K562 (cell line): ENCODE data around the gene SPHK1. TPM values are rescaled to one million over a fixed set of nuclear protein-coding genes. Genes with fewer than 3 reads are reported as not detected.

Source experiments
- NR1H2 ChIP-seq: sonication (generic); formaldehyde crosslinking; IDR thresholded peaks from 2 replicates; pipeline ENCODE4 v1.4.0; 2020; ENCODE audit warnings: mild to moderate bottlenecking, missing genetic modification reagents
- REST ChIP-seq, 2 experiments: fragments of 450-650 bp; formaldehyde crosslinking in 1 of 2; IDR thresholded peaks; 2 replicates each; pipeline versions ENCODE4 v1.4.0 to v1.6.1; 2014 to 2020; ENCODE audit warnings: mild to moderate bottlenecking in 2 of 2, borderline replicate concordance in 1 of 2, low read depth in 1 of 2
- SIN3A ChIP-seq, 2 experiments: fragments of 150-350 bp in 1 of 2; IDR thresholded peaks; 2 replicates each; pipeline ENCODE4 v1.6.1; 2011 to 2016; ENCODE audit warnings: borderline replicate concordance in 2 of 2, low read depth in 2 of 2, low read length in 2 of 2, mild to moderate bottlenecking in 2 of 2, moderate library complexity in 2 of 2; ENCODE audit not compliant: control insufficient read depth in 1 of 2
- SPI1 ChIP-seq: IDR thresholded peaks from 2 replicates; pipeline ENCODE4 v1.6.1; 2011; ENCODE audit warnings: low read depth, low read length, control low read depth, borderline replicate concordance
- ZNF324 ChIP-seq: fragments of 250-450 bp; sonication (Bioruptor Pico); IDR thresholded peaks from 2 replicates; pipeline ENCODE4 v1.4.0; 2020; ENCODE audit warnings: mild to moderate bottlenecking
- ZZZ3 ChIP-seq: fragments of 450-650 bp; IDR thresholded peaks from 2 replicates; pipeline ENCODE4 v1.6.1; 2016; ENCODE audit warnings: antibody characterized with exemption, mild to moderate bottlenecking, moderate library complexity
- polyA plus RNA-seq, 8 experiments: library from polyadenylated mRNA; depleted of rRNA in 4 of 8; stranded (reverse) in 5 of 8; unstranded in 3 of 8; fragments of >200 nt; fragmentation: Nextera tagmentation in 2 of 8; fragmentation: Illumina TruSeq in 1 of 8; extraction: Ambion mirVana in 2 of 8; extraction: Trizol in 1 of 8; gene quantifications; 2 replicates each; pipeline versions ENCODE4 v1.2.1 to v1.2.3, GENCODE V29; 2011 to 2014; ENCODE audit warnings: inconsistent platforms in 1 of 8, missing spikeins in 1 of 8
- total RNA-seq, 7 experiments: library from RNA; depleted of rRNA in 6 of 7; stranded (reverse); fragments of >200 nt in 6 of 7; fragmentation: Illumina TruSeq in 2 of 7; extraction: Trizol in 2 of 7; gene quantifications; 2 replicates each; pipeline versions ENCODE4 v1.2.1 to v1.2.3, GENCODE V29; 2011 to 2021; ENCODE audit warnings: low replicate concordance in 1 of 7

SPHK1 gene
- total and polyA plus RNA-seq, 9 of the 15 experiments (the other 6 are each of a cell fraction or from before 2014, with no cell fraction given), result 0.21 to 60.3 (median 14.5) TPM

GRCh38 chr17:76408037-76408849, 23.8 kb downstream of the SPHK1 start (continued):
- TF ChIP-seq REST (IDR thresholded peaks at IDR 0.05; ENCODE audit: borderline replicate concordance), result peak; percentile 60; the same call in 1 of the 2 replicates
- TF ChIP-seq REST (CRISPR knock-in tag; IDR thresholded peaks at IDR 0.05; ENCODE audit: low read depth), result no peak
- peak; percentile 91 for TF ChIP-seq SPI1
- peak in 1 of 2 experiments; percentile 45; a peak in 1 of 4 replicates for TF ChIP-seq SIN3A (IDR thresholded peaks at IDR 0.05; ENCODE audit: borderline replicate concordance in 2 of 2, control insufficient read depth in 1 of 2, low read depth in 2 of 2, low read length in 2 of 2)
- no peak for TF ChIP-seq ZNF324 (CRISPR knock-in tag)
- no peak for TF ChIP-seq ZZZ3
- no peak for TF ChIP-seq NR1H2 (CRISPR knock-in tag)
